Ovary (tissue), 9 donors: Measurements from ENCODE around the gene CPE. TPM values are rescaled to one million over a fixed set of nuclear protein-coding genes. Genes with fewer than 3 reads are reported as not detected.

Experiments
- DNase-seq, 5 donors: peaks; one replicate each; pipeline ENCODE4 v3.0.0-alpha.2; 2019 to 2020
- H3K27ac ChIP-seq, 2 donors: fragments of 200-600 bp; one replicate each; pipeline versions ENCODE4 v1.5.1 to v1.8.0; 2019 to 2022
- H3K27me3 ChIP-seq: fragments of 200-600 bp; one replicate; pipeline ENCODE4 v1.8.0; 2022
- H3K36me3 ChIP-seq: fragments of 200-600 bp; sonication (generic); one replicate; pipeline ENCODE4 v1.5.1; 2019
- H3K4me1 ChIP-seq: one replicate; pipeline ENCODE4 v1.8.1; 2013; ENCODE audit warnings: mild to moderate bottlenecking, moderate library complexity; ENCODE audit not compliant: insufficient read depth
- H3K4me3 ChIP-seq: fragments of 200-600 bp; sonication (generic); one replicate; pipeline ENCODE4 v1.5.1; 2017
- H3K9me3 ChIP-seq, 2 donors: fragments of 200-600 bp in 1 of 2; sonication (generic) in 1 of 2; one replicate each; pipeline versions ENCODE4 v1.5.1 to v1.8.1; 2013 to 2019; ENCODE audit warnings: mild to moderate bottlenecking in 1 of 2, moderate library complexity in 1 of 2
- CTCF ChIP-seq, 3 donors: fragments of 450-650 bp in 2 of 3; fragments of 200-600 bp in 1 of 3; IDR thresholded peaks; one replicate each; pipeline versions ENCODE4 v1.5.1 to v1.8.0; 2016 to 2022; ENCODE audit warnings: antibody characterized with exemption in 3 of 3, mild to moderate bottlenecking in 1 of 3
- EP300 ChIP-seq: sonication (generic); formaldehyde crosslinking; IDR thresholded peaks from one replicate; pipeline ENCODE4 v1.6.1; 2017; ENCODE audit warnings: antibody characterized with exemption
- POLR2A ChIP-seq: fragments of 450-650 bp; IDR thresholded peaks from one replicate; pipeline ENCODE4 v1.6.1; 2017; ENCODE audit warnings: antibody characterized with exemption, mild to moderate bottlenecking, moderate library complexity
- WGBS, 3 donors: extraction: QIAGEN DNeasy Blood & Tissue Kit in 1 of 3; methylation state at CpG; one replicate each; pipeline versions ENCODE4 v1.1.5 to v1.1.7; 2013 to 2017; 5-methylcytosine and 5-hydroxymethylcytosine counted together
- intact Hi-C, 4 donors: fragments of 100-400 bp; cut with DNase I; formaldehyde crosslinking; loops; one replicate each; pipeline versions ENCODE4 v1.11.0 to v1.15.1; 2022 to 2023
- polyA plus RNA-seq, 2 donors: library from polyadenylated mRNA; stranded (reverse); fragments of 200-250 nt in 1 of 2; fragments of 350-450 nt in 1 of 2; fragmentation: Illumina TruSeq in 1 of 2; extraction: RNeasy Lipid Tissue Mini Kit (QIAGEN cat#74804) in 1 of 2; gene quantifications; one replicate each; pipeline ENCODE4 v1.2.3, GENCODE V29; 2013 to 2014
- total RNA-seq, 7 donors: library from RNA; depleted of rRNA in 2 of 7; stranded (reverse); fragments of >200 nt in 2 of 7; fragmentation: NEBNext Ultra II Directional in 3 of 7; extraction: Animal tissue kit (Norgen Biotek cat#: 25700) in 3 of 7; gene quantifications; one replicate each; pipeline versions ENCODE4 v1.1.0 to v1.2.4, GENCODE V29; 2016 to 2023
- donor health status: DM: no; HTN: no; CAD: no; lungs with moderate emphysema.
- donor health status: DM: no; HTN: no; CAD: no.
- donor health status: Bipolar disorder and iron deficiency.
- donor health status: DM: yes; HTN: yes; CAD: no.
- donor health status: DM: no; HTN: no; CAD: no.
- donor health status: DM: yes; HTN: yes; CAD: no.

The CPE gene
- total and polyA plus RNA-seq, 9 donors, result 19.9 to 207 (median 69.2) TPM

DNA sequence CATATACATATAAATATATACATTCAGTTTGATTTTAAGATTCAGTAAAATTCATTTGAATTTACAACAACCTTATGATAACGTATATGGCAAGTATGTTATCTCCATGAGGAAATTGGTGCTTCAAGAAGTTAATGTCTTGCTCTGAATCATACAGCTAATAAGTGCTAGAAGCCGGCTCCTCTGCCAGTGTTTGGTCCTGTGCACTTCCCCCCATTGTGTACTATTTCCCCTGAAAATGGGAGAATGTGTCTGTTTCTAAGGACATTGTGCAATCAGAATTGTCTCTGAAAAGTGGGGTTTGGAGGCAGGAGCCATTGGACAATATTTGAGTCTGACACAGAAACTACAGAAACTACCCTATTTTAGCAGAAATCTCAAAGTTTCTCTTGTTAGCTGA, 135.9 kb downstream of the CPE start:
- no peak for DNase-seq
- H3K9me3 ChIP-seq, result no peaks in the 10 kb centered on the region
- intact Hi-C loops, result no loop called here
- no peak overlapping the region for H3K4me3 ChIP-seq
- no peaks in the 10 kb centered on the region for H3K4me1 ChIP-seq
- no peaks in the 10 kb centered on the region for H3K36me3 ChIP-seq
- H3K27me3 ChIP-seq, result no peaks in the 10 kb centered on the region
- H3K27ac ChIP-seq, result no peak overlapping the region
- TF ChIP-seq CTCF (IDR thresholded peaks at IDR 0.05) (no peak), EP300 (no peak), POLR2A (no peak)
- WGBS, 3 donors, result 80 to 85% (median 81%) methylated on average over 2 of the region's 2 CpGs

- no peak overlapping the region for H3K27ac ChIP-seq
- H3K4me1 ChIP-seq, result no peaks in the 10 kb centered on the region
- 84 to 93% (median 92%) methylated on average over 2 of the region's 2 CpGs for WGBS, 3 donors
- H3K27me3 ChIP-seq, result no peaks in the 10 kb centered on the region
- H3K9me3 ChIP-seq, result no peaks in the 10 kb centered on the region
- no peak overlapping the region for H3K4me3 ChIP-seq
- intact Hi-C loops, result no loop called here
- TF ChIP-seq POLR2A (no peak), CTCF (IDR thresholded peaks at IDR 0.05) (no peak), EP300 (no peak)
- H3K36me3 ChIP-seq, result no peaks in the 10 kb centered on the region
- no peak for DNase-seq
These were observed 136.4 kb downstream of the CPE start for GRCh38 chr4:165515201-165515600.

- Histone ChIP-seq H3K27me3 (no peaks in the 10 kb centered on the region), H3K4me3 (no peak overlapping the region), H3K36me3 (no peaks in the 10 kb centered on the region), H3K27ac (no peak overlapping the region), H3K4me1 (no peaks in the 10 kb centered on the region), H3K9me3 (no peaks in the 10 kb centered on the region)
- no peak for TF ChIP-seq POLR2A
- no peak for TF ChIP-seq CTCF (IDR thresholded peaks at IDR 0.05)
- no peak for TF ChIP-seq EP300
- no peak for DNase-seq
- intact Hi-C loops, result no loop called here
- 64 to 67% (median 65%) methylated on average over 6 of the region's 6 CpGs for WGBS, 3 donors
These were observed 137.5 kb downstream of the CPE start for GRCh38 chr4:165516281-165516833.

GRCh38 chr4:165517216-165517615, 138.4 kb downstream of the CPE start:
- no peak for DNase-seq
- H3K27me3 ChIP-seq, result no peaks in the 10 kb centered on the region
- no peak overlapping the region for H3K4me3 ChIP-seq
- no peaks in the 10 kb centered on the region for H3K9me3 ChIP-seq
- no peaks in the 10 kb centered on the region for H3K4me1 ChIP-seq
- intact Hi-C loops, result no loop called here
- WGBS, 3 donors, result 68 to 94% (median 80%) methylated on average over 1 of the region's 1 CpG
- no peak overlapping the region for H3K27ac ChIP-seq
- TF ChIP-seq POLR2A, result no peak
- TF ChIP-seq EP300, result no peak
- no peak for TF ChIP-seq CTCF (IDR thresholded peaks at IDR 0.05)
- H3K36me3 ChIP-seq, result no peaks in the 10 kb centered on the region
